H1 (cell line): ENCODE measurements around the gene CCT6B. TPM values are rescaled to one million over a fixed set of nuclear protein-coding genes. Genes with fewer than 3 reads are reported as not detected.

Experiments used
- CTCF ChIA-PET: fragments of 300-600 bp; sonication (Branson Sonifier 250); formaldehyde crosslinking; loops from one replicate; lab custom pipeline; 2021; ENCODE audit not compliant: partially characterized antibody; lab: Charles Lee
- POLR2A ChIA-PET: fragments of 300-600 bp; sonication (Branson Sonifier 250); formaldehyde crosslinking; loops from one replicate; lab custom pipeline; 2021; ENCODE audit warnings: inconsistent platforms; ENCODE audit not compliant: partially characterized antibody; lab: Charles Lee
- DNase-seq, 2 experiments: peaks; one replicate each; pipeline versions ENCODE4 v3.0.0 to v3.0.0-alpha.2; 2010 to 2022; ENCODE audit warnings: low spot score in 2 of 2, low read depth in 1 of 2, mixed read lengths in 1 of 2
- FAIRE-seq: peaks from 2 replicates; lab custom pipeline; 2011; peaks lifted over from hg19 to GRCh38; lab: Jason Lieb, UNC
- H2AFZ ChIP-seq: 2 replicates; pipeline ENCODE4 v1.8.1; 2012; ENCODE audit warnings: low read length, inconsistent platforms
- H2AK5ac ChIP-seq: 2 replicates; pipeline ENCODE4 v1.6.1; 2013; ENCODE audit warnings: low read depth, low read length
- H2BK120ac ChIP-seq: replicated peaks from 2 replicates; pipeline ENCODE3; 2013; ENCODE audit warnings: low read depth, low read length, inconsistent platforms
- H2BK12ac ChIP-seq: 2 replicates; pipeline ENCODE4 v1.6.1; 2013; ENCODE audit warnings: low read depth, low read length
- H2BK15ac ChIP-seq: 2 replicates; pipeline ENCODE4 v1.6.1; 2013; ENCODE audit warnings: low read length
- H2BK20ac ChIP-seq: 2 replicates; pipeline ENCODE4 v1.6.1; 2013; ENCODE audit warnings: low read length
- H2BK5ac ChIP-seq: 2 replicates; pipeline ENCODE4 v1.6.1; 2013; ENCODE audit warnings: low read depth, low read length
- H3K14ac ChIP-seq: 2 replicates; pipeline ENCODE4 v1.6.1; 2013; ENCODE audit warnings: inconsistent platforms; ENCODE audit not compliant: insufficient read length
- H3K18ac ChIP-seq: 2 replicates; pipeline ENCODE4 v1.6.1; 2013; ENCODE audit warnings: low read length; ENCODE audit errors: extremely low read depth
- H3K23ac ChIP-seq: 2 replicates; pipeline ENCODE4 v1.6.1; 2013; ENCODE audit warnings: inconsistent platforms; ENCODE audit not compliant: insufficient read length
- H3K23me2 ChIP-seq: 2 replicates; pipeline ENCODE4 v1.6.1; 2013; ENCODE audit warnings: low read depth, low read length
- H3K27ac ChIP-seq: 2 replicates; pipeline ENCODE4 v1.6.1; 2011; ENCODE audit warnings: low read depth, low read length, inconsistent platforms
- H3K27me3 ChIP-seq, 4 experiments: replicated peaks in 1 of 4; 1 replicate in 1 of 4; 2 replicates in 3 of 4; pipeline versions ENCODE4 v1.6.1 to v1.8.1; 2011 to 2013; ENCODE audit warnings: low read length in 3 of 4, mild to moderate bottlenecking in 3 of 4, inconsistent platforms in 2 of 4, mixed read lengths in 2 of 4, moderate library complexity in 1 of 4; ENCODE audit not compliant: control insufficient read depth in 3 of 4, insufficient read depth in 3 of 4; ENCODE audit errors: extremely low read depth in 1 of 4
- H3K36me3 ChIP-seq, 4 experiments: 2 replicates each; pipeline versions ENCODE4 v1.6.1 to v1.8.1; 2011 to 2013; ENCODE audit warnings: mild to moderate bottlenecking in 4 of 4, low read length in 3 of 4, moderate library complexity in 2 of 4, control low read depth in 1 of 4, inconsistent platforms in 1 of 4; ENCODE audit not compliant: insufficient read depth in 4 of 4, control insufficient read depth in 2 of 4
- H3K4ac ChIP-seq: replicated peaks from 2 replicates; pipeline ENCODE3; 2013; ENCODE audit warnings: low read length, low read depth, mixed read lengths, inconsistent platforms; ENCODE audit not compliant: insufficient read length
- H3K4me1 ChIP-seq, 4 experiments: replicated peaks in 1 of 4; 1 replicate in 1 of 4; 2 replicates in 3 of 4; pipeline versions ENCODE4 v1.6.1 to v1.8.1; 2011 to 2013; ENCODE audit warnings: low read length in 3 of 4, inconsistent platforms in 2 of 4, mixed read lengths in 1 of 4; ENCODE audit not compliant: insufficient read depth in 4 of 4, control insufficient read depth in 3 of 4
- H3K4me2 ChIP-seq, 2 experiments: 2 replicates each; pipeline versions ENCODE4 v1.6.1 to v1.8.1; 2011 to 2013; ENCODE audit warnings: low read depth in 2 of 2, low read length in 2 of 2, control low read depth in 1 of 2, inconsistent platforms in 1 of 2, mild to moderate bottlenecking in 1 of 2; ENCODE audit not compliant: insufficient read depth in 1 of 2
- H3K4me3 ChIP-seq, 4 experiments: fragments of 200-600, 300-600 bp in 1 of 4; sonication (generic), shearing (Covaris generic), sonication (Bioruptor Twin) in 1 of 4; 2 replicates each; pipeline versions ENCODE4 v1.5.1 to v1.8.1; 2011 to 2016; ENCODE audit warnings: low read length in 4 of 4, low read depth in 3 of 4, control low read depth in 2 of 4, inconsistent platforms in 2 of 4, mild to moderate bottlenecking in 2 of 4, mixed read lengths in 1 of 4, moderate library complexity in 1 of 4; ENCODE audit not compliant: insufficient read depth in 2 of 4; ENCODE audit errors: extremely low read depth in 1 of 4
- H3K56ac ChIP-seq: replicated peaks from 2 replicates; pipeline ENCODE3; 2013; ENCODE audit warnings: low read depth, mild to moderate bottlenecking, mixed read lengths, low read length, inconsistent platforms; ENCODE audit not compliant: insufficient read length
- H3K79me1 ChIP-seq: 2 replicates; pipeline ENCODE4 v1.6.1; 2013; ENCODE audit warnings: low read depth, low read length, control low read depth
- H3K79me2 ChIP-seq, 2 experiments: 2 replicates each; pipeline versions ENCODE4 v1.6.1 to v1.8.1; 2012 to 2013; ENCODE audit warnings: low read length in 2 of 2, mild to moderate bottlenecking in 2 of 2, inconsistent platforms in 1 of 2; ENCODE audit not compliant: insufficient read depth in 2 of 2, control insufficient read depth in 1 of 2
- H3K9ac ChIP-seq, 4 experiments: replicated peaks in 1 of 4; 1 replicate in 1 of 4; 2 replicates in 3 of 4; pipeline versions ENCODE4 v1.6.1 to v1.8.1; 2011 to 2013; ENCODE audit warnings: low read depth in 3 of 4, low read length in 3 of 4, control low read depth in 2 of 4, mild to moderate bottlenecking in 2 of 4, moderate library complexity in 2 of 4, inconsistent platforms in 1 of 4; ENCODE audit errors: extremely low read depth in 1 of 4
- H3K9me3 ChIP-seq, 2 experiments: 2 replicates each; pipeline versions ENCODE4 v1.6.1 to v1.8.1; 2012 to 2013; ENCODE audit warnings: mild to moderate bottlenecking in 2 of 2, moderate library complexity in 2 of 2, control low read depth in 1 of 2, inconsistent platforms in 1 of 2, low read depth in 1 of 2, low read length in 1 of 2, mixed read lengths in 1 of 2; ENCODE audit not compliant: insufficient read depth in 2 of 2
- H4K20me1 ChIP-seq, 2 experiments: replicated peaks in 1 of 2; 2 replicates each; pipeline versions ENCODE3 to v1.8.1; 2011 to 2013; ENCODE audit warnings: inconsistent platforms in 2 of 2, low read length in 2 of 2, mild to moderate bottlenecking in 1 of 2; ENCODE audit not compliant: insufficient read depth in 2 of 2, control insufficient read depth in 1 of 2
- H4K5ac ChIP-seq: 2 replicates; pipeline ENCODE4 v1.6.1; 2013; ENCODE audit warnings: low read length, low read depth, mixed read lengths, inconsistent platforms; ENCODE audit not compliant: insufficient read length
- H4K8ac ChIP-seq: 2 replicates; pipeline ENCODE4 v1.8.0; 2013; ENCODE audit warnings: mild to moderate bottlenecking, moderate library complexity, low read length, inconsistent platforms; ENCODE audit not compliant: insufficient read depth; ENCODE audit errors: extremely low read depth
- H4K91ac ChIP-seq: replicated peaks from 2 replicates; pipeline ENCODE3; 2013; ENCODE audit warnings: low read length, mixed read lengths, inconsistent platforms; ENCODE audit not compliant: insufficient read length
- ASH2L ChIP-seq: fragments of 200-600, 300-600 bp; sonication (generic); IDR thresholded peaks from one replicate; pipeline ENCODE4 v1.7.1; 2017; ENCODE audit warnings: low read length
- CBX8 ChIP-seq: fragments of 300-800, 300-1000 bp; sonication (generic); IDR thresholded peaks from 2 replicates; pipeline ENCODE4 v1.7.1; 2016; ENCODE audit warnings: low read depth, low read length, borderline replicate concordance
- CTBP2 ChIP-seq: IDR thresholded peaks from 2 replicates; pipeline ENCODE4 v1.7.0; 2011; ENCODE audit warnings: borderline replicate concordance, mild to moderate bottlenecking, moderate library complexity, mixed read lengths, low read length; ENCODE audit not compliant: insufficient read depth, insufficient read length
- CTCF ChIP-seq, 3 experiments: IDR thresholded peaks; 1 replicate in 2 of 3; 2 replicates in 1 of 3; pipeline versions ENCODE4 v1.5.1 to v1.6.1; 2011; ENCODE audit warnings: low read length in 3 of 3, mild to moderate bottlenecking in 3 of 3, inconsistent platforms in 2 of 3, low read depth in 1 of 3, moderate library complexity in 1 of 3; ENCODE audit not compliant: insufficient read depth in 1 of 3; ENCODE audit errors: control extremely low read depth in 1 of 3
- EGR1 ChIP-seq: IDR thresholded peaks from 2 replicates; pipeline ENCODE4 v1.6.1; 2011; ENCODE audit warnings: low read depth, low read length, borderline replicate concordance
- EZH2 ChIP-seq: fragments of 200-600 bp; sonication (generic); IDR thresholded peaks from 2 replicates; pipeline ENCODE4 v1.7.1; 2012; ENCODE audit warnings: low read depth, mild to moderate bottlenecking, moderate library complexity, low read length, inconsistent platforms; ENCODE audit not compliant: severe bottlenecking
- RFX5 ChIP-seq: IDR thresholded peaks from 2 replicates; pipeline ENCODE4 v1.6.1; 2011; ENCODE audit warnings: low read depth, low read length, improper control_type of control experiment, borderline replicate concordance
- SIN3A ChIP-seq, 2 experiments: IDR thresholded peaks in 1 of 2; conservative IDR thresholded peaks in 1 of 2; 2 replicates each; pipeline ENCODE4 v1.6.1; 2011 to 2012; ENCODE audit warnings: low read length in 2 of 2, improper control_type of control experiment in 1 of 2, low read depth in 1 of 2, mild to moderate bottlenecking in 1 of 2
- SP1 ChIP-seq: IDR thresholded peaks from 2 replicates; pipeline ENCODE4 v1.6.1; 2011; ENCODE audit warnings: low read depth, low read length
- SP2 ChIP-seq: IDR thresholded peaks from 2 replicates; pipeline ENCODE4 v1.6.1; 2012; ENCODE audit warnings: mild to moderate bottlenecking, low read length, inconsistent platforms
- WGBS, 2 experiments: shearing (Covaris generic) in 1 of 2; methylation state at CpG; one replicate each; pipeline versions ENCODE4 v1.1.6 to v1.1.7; 2013 to 2015; ENCODE audit warnings: low lambda C conversion rate in 2 of 2, mixed read lengths in 2 of 2, inconsistent platforms in 1 of 2, low coverage in 1 of 2, missing lambda C conversion rate in 1 of 2; ENCODE audit not compliant: insufficient replicate concordance in 2 of 2, insufficient coverage in 1 of 2, insufficient read length in 1 of 2; ENCODE audit errors: extremely low coverage in 1 of 2, missing lambda C conversion rate in 1 of 2; 5-methylcytosine and 5-hydroxymethylcytosine counted together
- polyA plus RNA-seq, 7 experiments: library from polyadenylated mRNA; depleted of rRNA in 3 of 7; stranded (reverse) in 5 of 7; unstranded in 2 of 7; fragments of >200 nt in 5 of 7; fragments of 200-250 nt in 2 of 7; gene quantifications; 1 replicate in 5 of 7; 2 replicates in 1 of 7; 4 replicates in 1 of 7; pipeline versions ENCODE4 v1.2.1 to v1.2.3, GENCODE V29; 2011 to 2013; ENCODE audit warnings: missing spikeins in 2 of 7, mixed read lengths in 2 of 7
- total RNA-seq: library from RNA; stranded (reverse); fragmentation: NEBNext Ultra II Directional; extraction: Animal tissue kit (Norgen Biotek cat#: 25700); gene quantifications from 2 replicates; pipeline ENCODE4 v1.2.1, GENCODE V29; 2021
- TF ChIP-seq, protein P1 (sequence below): IDR thresholded peaks from 2 replicates; pipeline ENCODE4 v1.6.1; 2011; ENCODE audit warnings: low read depth, mild to moderate bottlenecking, low read length; ENCODE audit not compliant: insufficient read depth

Gene CCT6B
- total and polyA plus RNA-seq, 2 of the 8 experiments (the other 6 are each of a cell fraction or from before 2014, with no cell fraction given), result 0.67 to 1.3 TPM

- H2AK5ac ChIP-seq, result no peak overlapping the region
- no peak overlapping the region for H3K27ac ChIP-seq
- WGBS, 2 experiments, result 100% methylated on average over 2 of the region's 2 CpGs; no CpG with 5 or more reads in 1 of the 2 experiments
- H2BK12ac ChIP-seq, result no peak overlapping the region
- H3K79me1 ChIP-seq, result no peaks in the 10 kb centered on the region
- ChIA-PET POLR2A (no interaction called here), CTCF (interaction anchor here (0.9 kb wide), 1 partner anchor 55 kb away, joined by 3 read pairs; no protein-coding TSS in a partner anchor)
- no peaks in the 10 kb centered on the region for H3K27me3 ChIP-seq
- H3K56ac ChIP-seq, result no peak overlapping the region
- H3K36me3 ChIP-seq, result no peaks in the 10 kb centered on the region
- no peaks in the 10 kb centered on the region for H3K79me2 ChIP-seq
- no peak overlapping the region for H3K18ac ChIP-seq
- no peak overlapping the region for H2BK20ac ChIP-seq
- H3K23me2 ChIP-seq, result no peaks in the 10 kb centered on the region
- H3K9me3 ChIP-seq, result peaks cover 0 to 3% of the 10 kb centered on the region in 2 experiments; a peak in 1 of 4 replicates
- DNase-seq (no peak), FAIRE-seq (no peak)
- H4K5ac ChIP-seq, result no peak overlapping the region
- H4K91ac ChIP-seq, result no peak overlapping the region
- H3K14ac ChIP-seq, result no peak overlapping the region
- no peak overlapping the region for H3K4me2 ChIP-seq
- no peak overlapping the region for H3K4me3 ChIP-seq
- H3K4me1 ChIP-seq, result peaks cover 2 to 13% (median 6%) of the 10 kb centered on the region in 4 experiments
- H3K9ac ChIP-seq, result no peak overlapping the region
- no peak overlapping the region for H2AFZ ChIP-seq
- H3K23ac ChIP-seq, result no peak overlapping the region
- H4K20me1 ChIP-seq, result no peaks in the 10 kb centered on the region
- H3K4ac ChIP-seq, result no peak overlapping the region
- H2BK5ac ChIP-seq, result no peak overlapping the region
- H2BK120ac ChIP-seq, result no peak overlapping the region
- H2BK15ac ChIP-seq, result no peak overlapping the region
- H4K8ac ChIP-seq, result no peak overlapping the region
- TF ChIP-seq, protein P1, sequence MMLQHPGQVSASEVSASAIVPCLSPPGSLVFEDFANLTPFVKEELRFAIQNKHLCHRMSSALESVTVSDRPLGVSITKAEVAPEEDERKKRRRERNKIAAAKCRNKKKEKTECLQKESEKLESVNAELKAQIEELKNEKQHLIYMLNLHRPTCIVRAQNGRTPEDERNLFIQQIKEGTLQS, result no peak
- TF ChIP-seq RFX5, result no peak
- no peak for TF ChIP-seq EGR1
- TF ChIP-seq SP2, result no peak
- no peak for TF ChIP-seq SP1
- TF ChIP-seq CTCF (IDR thresholded peaks at IDR 0.05; ENCODE audit: control extremely low read depth in 1 of 3, insufficient read depth in 1 of 3, low read depth in 1 of 3, low read length in 3 of 3), result no peak
- no peak for TF ChIP-seq EZH2
- no peak for TF ChIP-seq CBX8
- TF ChIP-seq ASH2L, result no peak
- TF ChIP-seq CTBP2, result no peak
- TF ChIP-seq SIN3A (conservative IDR thresholded peaks at IDR 0.05 in 1 of 2, IDR thresholded peaks at IDR 0.05 in 1 of 2; ENCODE audit: low read depth in 1 of 2, low read length in 2 of 2), result no peak
These were observed 76.2 kb downstream of the CCT6B start for GRCh38 chr17:34885076-34885475.
